ENCODE results near the gene USP34. TPM values are rescaled to one million over a fixed set of nuclear protein-coding genes. Genes with fewer than 3 reads are reported as not detected.

USP34 gene
- total RNA-seq, 1 experiment from 2014 or later, result 76.3 TPM

- Histone ChIP-seq H4K20me1 (ENCODE audit: insufficient read depth) (no peaks in the 10 kb centered on the region), H3K4me2 (ENCODE audit: low read length) (no peak overlapping the region), H3K9me2 (ENCODE audit: insufficient read depth) (no peaks in the 10 kb centered on the region), H2AFZ (ENCODE audit: low read depth, low read length, poor library complexity, severe bottlenecking) (no peak overlapping the region), H3K4me1 (ENCODE audit: control insufficient read depth in 1 of 2, insufficient read depth in 2 of 2, low read length in 2 of 2) (peaks cover 7 to 22% of the 10 kb centered on the region in 2 experiments), H3K4me3 (replicated peaks in 1 of 2; ENCODE audit: low read depth in 1 of 2, low read length in 2 of 2) (no peak overlapping the region), H3K9ac (ENCODE audit: low read length) (no peak overlapping the region), H3K27ac (ENCODE audit: low read depth, low read length) (no peak overlapping the region), H3K79me2 (ENCODE audit: insufficient read depth, low read length) (peaks cover 26% of the 10 kb centered on the region; the same call in 1 of the 2 replicates), H3K36me3 (ENCODE audit: control insufficient read depth in 1 of 2, insufficient read depth in 2 of 2, low read length in 2 of 2) (no peaks in the 10 kb centered on the region), H3K9me3 (ENCODE audit: control insufficient read depth in 1 of 2, insufficient read depth in 1 of 2, low read depth in 1 of 2, low read length in 2 of 2) (no peaks in the 10 kb centered on the region), H3K27me3 (ENCODE audit: insufficient read depth, low read length) (no peaks in the 10 kb centered on the region)
- intact Hi-C loops (cut with micrococcal nuclease), result loop anchor here (5.0 kb wide), 1 partner anchor 158 kb away; the partner anchor contains the start of genes PEX13 and PUS10
- DNase-seq (ENCODE audit: low read depth, low spot score) (no peak), ATAC-seq (no peak)
- BruUV-seq (replicated peaks), result no TSS peak
- ChIA-PET CTCF (no interaction called here), RAD21 (ENCODE audit: low non-redundant PET in 1 of 2, low total read pairs in 2 of 2, uncharacterized antibody in 2 of 2, unreplicated experiment in 2 of 2) (no interaction called here), POLR2A (no interaction called here)
- no peak for TF ChIP-seq CTCF (IDR thresholded peaks at IDR 0.05 in 2 of 3, conservative IDR thresholded peaks at IDR 0.05 in 1 of 3; ENCODE audit: borderline replicate concordance in 1 of 3, insufficient read depth in 1 of 3, low read depth in 2 of 3, low read length in 2 of 3)
- TF ChIP-seq ZBTB33 (IDR thresholded peaks at IDR 0.05; ENCODE audit: extremely low read depth, insufficient replicate concordance, low read length), result no peak
- no peak for TF ChIP-seq ZFX (IDR thresholded peaks at IDR 0.05)
- TF ChIP-seq SRF (IDR thresholded peaks at IDR 0.05; ENCODE audit: low read depth), result no peak
- no peak for TF ChIP-seq POLR2A (IDR thresholded peaks at IDR 0.05; ENCODE audit: borderline replicate concordance, extremely low read depth, insufficient read depth, insufficient read length)
- no peak for TF ChIP-seq MAX (IDR thresholded peaks at IDR 0.05)
- no peak for TF ChIP-seq EZH2phosphoT487 (IDR thresholded peaks at IDR 0.05; ENCODE audit: borderline replicate concordance)
- no peak for TF ChIP-seq CBX3 (IDR thresholded peaks at IDR 0.05; ENCODE audit: low read depth)
- no peak for TF ChIP-seq EZH2 (IDR thresholded peaks at IDR 0.05)
- no peak for TF ChIP-seq SIN3A (IDR thresholded peaks at IDR 0.05; ENCODE audit: low read depth)
- no peak for TF ChIP-seq ELF1 (IDR thresholded peaks at IDR 0.05; ENCODE audit: borderline replicate concordance, low read depth)
- TF ChIP-seq POLR2AphosphoS5 (IDR thresholded peaks at IDR 0.05; ENCODE audit: low read depth, low read length), result no peak
- no peak for TF ChIP-seq ZNF274 (IDR thresholded peaks at IDR 0.05; ENCODE audit: low read depth, low read length)
- TF ChIP-seq JUND (IDR thresholded peaks at IDR 0.05), result no peak
- no peak for TF ChIP-seq CEBPB (IDR thresholded peaks at IDR 0.05; ENCODE audit: low read depth)
- no peak for TF ChIP-seq FOSL1 (IDR thresholded peaks at IDR 0.05; ENCODE audit: low read depth)
- TF ChIP-seq SP1 (IDR thresholded peaks at IDR 0.05; ENCODE audit: low read depth), result no peak
- TF ChIP-seq ATF3 (IDR thresholded peaks at IDR 0.05), result no peak
These were observed 295.9 kb downstream of the USP34 start for GRCh38 chr2:61175036-61175435.

Data from HCT116 (cell line).